ENCODE measurements around the gene DPT.

DNA sequence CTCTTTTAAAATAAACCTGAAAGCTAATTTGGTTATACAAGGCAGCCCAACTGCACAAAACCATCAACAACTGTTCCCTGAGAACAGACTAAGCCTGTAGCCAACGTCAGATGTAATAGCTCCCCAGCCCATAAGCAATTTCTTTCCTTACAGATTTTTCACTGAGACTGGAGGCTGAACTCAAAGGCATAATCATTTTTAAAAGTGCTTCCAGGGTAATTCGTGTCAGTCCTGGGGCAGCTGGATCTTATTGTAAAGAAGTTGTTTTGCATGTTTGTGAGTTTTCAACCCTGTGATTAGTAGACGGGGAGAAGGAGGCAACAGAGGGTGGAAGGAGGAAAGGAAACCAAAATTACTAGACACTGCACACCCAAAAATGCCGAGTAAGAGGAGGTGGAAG lies 3.2 kb downstream of the DPT start:
- TF ChIP-seq, protein P1, sequence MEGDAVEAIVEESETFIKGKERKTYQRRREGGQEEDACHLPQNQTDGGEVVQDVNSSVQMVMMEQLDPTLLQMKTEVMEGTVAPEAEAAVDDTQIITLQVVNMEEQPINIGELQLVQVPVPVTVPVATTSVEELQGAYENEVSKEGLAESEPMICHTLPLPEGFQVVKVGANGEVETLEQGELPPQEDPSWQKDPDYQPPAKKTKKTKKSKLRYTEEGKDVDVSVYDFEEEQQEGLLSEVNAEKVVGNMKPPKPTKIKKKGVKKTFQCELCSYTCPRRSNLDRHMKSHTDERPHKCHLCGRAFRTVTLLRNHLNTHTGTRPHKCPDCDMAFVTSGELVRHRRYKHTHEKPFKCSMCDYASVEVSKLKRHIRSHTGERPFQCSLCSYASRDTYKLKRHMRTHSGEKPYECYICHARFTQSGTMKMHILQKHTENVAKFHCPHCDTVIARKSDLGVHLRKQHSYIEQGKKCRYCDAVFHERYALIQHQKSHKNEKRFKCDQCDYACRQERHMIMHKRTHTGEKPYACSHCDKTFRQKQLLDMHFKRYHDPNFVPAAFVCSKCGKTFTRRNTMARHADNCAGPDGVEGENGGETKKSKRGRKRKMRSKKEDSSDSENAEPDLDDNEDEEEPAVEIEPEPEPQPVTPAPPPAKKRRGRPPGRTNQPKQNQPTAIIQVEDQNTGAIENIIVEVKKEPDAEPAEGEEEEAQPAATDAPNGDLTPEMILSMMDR (IDR thresholded peaks at IDR 0.05 in 2 of 3, conservative IDR thresholded peaks at IDR 0.05 in 1 of 3; ENCODE audit: control insufficient read depth in 2 of 3, extremely low read depth in 1 of 3, insufficient read depth in 1 of 3, low read depth in 3 of 3, low read length in 3 of 3): no peak
- TF ChIP-seq POLR2A (IDR thresholded peaks at IDR 0.05; ENCODE audit: low read depth, low read length): no peak
- no peak for TF ChIP-seq NR2C2 (IDR thresholded peaks at IDR 0.05; ENCODE audit: borderline replicate concordance, control insufficient read depth, insufficient read length, low read depth)
- TF ChIP-seq, protein P2, sequence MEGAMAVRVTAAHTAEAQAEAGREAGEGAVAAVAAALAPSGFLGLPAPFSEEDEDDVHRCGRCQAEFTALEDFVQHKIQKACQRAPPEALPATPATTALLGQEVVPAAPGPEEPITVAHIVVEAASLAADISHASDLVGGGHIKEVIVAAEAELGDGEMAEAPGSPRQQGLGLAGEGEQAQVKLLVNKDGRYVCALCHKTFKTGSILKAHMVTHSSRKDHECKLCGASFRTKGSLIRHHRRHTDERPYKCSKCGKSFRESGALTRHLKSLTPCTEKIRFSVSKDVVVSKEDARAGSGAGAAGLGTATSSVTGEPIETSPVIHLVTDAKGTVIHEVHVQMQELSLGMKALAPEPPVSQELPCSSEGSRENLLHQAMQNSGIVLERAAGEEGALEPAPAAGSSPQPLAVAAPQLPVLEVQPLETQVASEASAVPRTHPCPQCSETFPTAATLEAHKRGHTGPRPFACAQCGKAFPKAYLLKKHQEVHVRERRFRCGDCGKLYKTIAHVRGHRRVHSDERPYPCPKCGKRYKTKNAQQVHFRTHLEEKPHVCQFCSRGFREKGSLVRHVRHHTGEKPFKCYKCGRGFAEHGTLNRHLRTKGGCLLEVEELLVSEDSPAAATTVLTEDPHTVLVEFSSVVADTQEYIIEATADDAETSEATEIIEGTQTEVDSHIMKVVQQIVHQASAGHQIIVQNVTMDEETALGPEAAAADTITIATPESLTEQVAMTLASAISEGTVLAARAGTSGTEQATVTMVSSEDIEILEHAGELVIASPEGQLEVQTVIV (IDR thresholded peaks at IDR 0.05; ENCODE audit: borderline replicate concordance, partially characterized antibody): no peak
